ENCODE measurements around the gene SGCD. TPM values are rescaled to one million over a fixed set of nuclear protein-coding genes. Genes with fewer than 3 reads are reported as not detected.

SGCD gene
- total RNA-seq, 4 donors from 2014 or later, result 0.83 to 9.6 (median 1.9) TPM

- no peaks in the 10 kb centered on the region for H3K27me3 ChIP-seq
- no peak overlapping the region for H3K27ac ChIP-seq
- H3K9me3 ChIP-seq, result no peaks in the 10 kb centered on the region
- no peak for DNase-seq
- TF ChIP-seq POLR2A (IDR thresholded peaks at IDR 0.05), result no peak
- TF ChIP-seq, protein P1, sequence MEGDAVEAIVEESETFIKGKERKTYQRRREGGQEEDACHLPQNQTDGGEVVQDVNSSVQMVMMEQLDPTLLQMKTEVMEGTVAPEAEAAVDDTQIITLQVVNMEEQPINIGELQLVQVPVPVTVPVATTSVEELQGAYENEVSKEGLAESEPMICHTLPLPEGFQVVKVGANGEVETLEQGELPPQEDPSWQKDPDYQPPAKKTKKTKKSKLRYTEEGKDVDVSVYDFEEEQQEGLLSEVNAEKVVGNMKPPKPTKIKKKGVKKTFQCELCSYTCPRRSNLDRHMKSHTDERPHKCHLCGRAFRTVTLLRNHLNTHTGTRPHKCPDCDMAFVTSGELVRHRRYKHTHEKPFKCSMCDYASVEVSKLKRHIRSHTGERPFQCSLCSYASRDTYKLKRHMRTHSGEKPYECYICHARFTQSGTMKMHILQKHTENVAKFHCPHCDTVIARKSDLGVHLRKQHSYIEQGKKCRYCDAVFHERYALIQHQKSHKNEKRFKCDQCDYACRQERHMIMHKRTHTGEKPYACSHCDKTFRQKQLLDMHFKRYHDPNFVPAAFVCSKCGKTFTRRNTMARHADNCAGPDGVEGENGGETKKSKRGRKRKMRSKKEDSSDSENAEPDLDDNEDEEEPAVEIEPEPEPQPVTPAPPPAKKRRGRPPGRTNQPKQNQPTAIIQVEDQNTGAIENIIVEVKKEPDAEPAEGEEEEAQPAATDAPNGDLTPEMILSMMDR (IDR thresholded peaks at IDR 0.05), result no peak
- H3K36me3 ChIP-seq, result no peaks in the 10 kb centered on the region
- H3K4me1 ChIP-seq, result no peaks in the 10 kb centered on the region
- no peak overlapping the region for H3K4me3 ChIP-seq
These were observed 124.5 kb downstream of the SGCD start for GRCh38 chr5:156451505-156451904.

GRCh38 chr5:156456857-156457256, 129.9 kb downstream of the SGCD start:
- Histone ChIP-seq H3K9me3 (no peaks in the 10 kb centered on the region), H3K4me1 (no peaks in the 10 kb centered on the region), H3K4me3 (no peak overlapping the region), H3K36me3 (no peaks in the 10 kb centered on the region), H3K27me3 (no peaks in the 10 kb centered on the region), H3K27ac (no peak overlapping the region)
- DNase-seq, result no peak
- TF ChIP-seq POLR2A (IDR thresholded peaks at IDR 0.05), result no peak
- TF ChIP-seq, protein P1 (IDR thresholded peaks at IDR 0.05), result no peak

DNA sequence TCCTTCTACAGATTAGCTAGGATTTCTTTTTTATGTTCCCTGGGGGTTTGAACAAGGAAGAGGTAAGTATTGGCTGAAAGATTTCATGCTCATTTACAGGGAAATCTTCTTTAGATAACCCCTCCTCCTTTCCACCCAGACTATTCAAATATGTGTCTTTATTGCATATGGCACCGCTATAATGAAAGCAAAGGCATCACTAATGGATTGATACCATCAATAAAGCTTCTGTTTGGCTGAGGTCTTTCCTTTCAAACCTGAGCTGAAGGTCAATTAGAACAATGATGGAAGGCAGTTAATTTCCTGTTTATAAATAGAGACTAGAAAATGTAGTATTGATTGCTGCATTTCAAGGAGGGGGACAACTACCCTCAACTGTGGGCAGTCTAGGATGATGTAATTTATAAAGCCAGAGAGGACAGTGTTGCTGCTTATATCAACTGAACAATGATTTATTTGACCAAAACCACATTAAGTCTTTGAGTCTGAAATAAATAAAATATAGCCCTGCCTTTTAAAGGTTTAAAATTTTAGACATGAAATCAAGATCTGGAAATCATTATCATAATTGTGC, 132.9 kb downstream of the SGCD start:
- no peak overlapping the region for H3K4me3 ChIP-seq
- H3K36me3 ChIP-seq, result no peaks in the 10 kb centered on the region
- no peak overlapping the region for H3K27ac ChIP-seq
- H3K4me1 ChIP-seq, result no peaks in the 10 kb centered on the region
- no peak for TF ChIP-seq POLR2A (IDR thresholded peaks at IDR 0.05)
- TF ChIP-seq, protein P1 (IDR thresholded peaks at IDR 0.05), result no peak
- no peaks in the 10 kb centered on the region for H3K9me3 ChIP-seq
- DNase-seq, result no peak
- H3K27me3 ChIP-seq, result no peaks in the 10 kb centered on the region

DNA sequence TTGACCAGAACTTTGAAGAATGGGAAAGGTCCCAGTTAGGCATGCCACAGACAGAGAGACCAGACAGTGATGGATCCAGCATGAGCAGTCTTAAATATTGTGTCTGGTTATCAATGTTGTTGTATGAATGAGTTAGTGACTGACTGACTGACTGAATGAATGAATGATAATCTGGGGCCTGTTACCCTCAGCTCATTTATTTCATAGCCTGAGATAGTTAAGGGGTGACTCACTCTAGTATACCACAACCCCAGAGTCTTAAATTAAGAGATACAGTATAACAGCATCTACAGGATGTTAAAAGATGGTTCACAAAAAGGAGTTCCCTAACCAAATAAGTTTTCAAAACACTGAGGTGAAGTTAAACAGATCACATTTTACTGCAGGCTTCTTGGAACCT, 133.5 kb downstream of the SGCD start:
- DNase-seq, result no peak
- Histone ChIP-seq H3K27me3 (no peaks in the 10 kb centered on the region), H3K9me3 (no peaks in the 10 kb centered on the region), H3K36me3 (no peaks in the 10 kb centered on the region), H3K4me3 (no peak overlapping the region), H3K27ac (no peak overlapping the region), H3K4me1 (no peaks in the 10 kb centered on the region)
- TF ChIP-seq, protein P1 (IDR thresholded peaks at IDR 0.05), result no peak
- no peak for TF ChIP-seq POLR2A (IDR thresholded peaks at IDR 0.05)

DNA sequence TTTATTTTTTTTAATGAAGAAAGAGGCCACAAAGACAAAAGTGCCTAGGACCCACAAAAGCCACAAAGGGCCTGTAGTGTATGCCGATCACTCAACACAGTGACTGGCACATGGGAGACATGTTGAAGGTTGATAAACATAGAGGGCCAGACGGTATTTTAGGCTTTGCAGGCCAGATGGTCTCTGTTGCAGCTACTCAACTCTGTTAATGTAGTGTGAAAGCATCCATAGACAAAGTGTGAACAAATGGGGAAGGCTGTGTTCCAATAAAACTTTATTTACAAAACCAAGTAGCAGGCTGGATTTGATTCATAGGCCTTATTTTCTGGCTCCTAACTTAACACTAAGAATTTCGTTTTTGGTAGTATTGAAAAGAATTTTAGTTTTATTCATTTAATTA, 139.9 kb downstream of the SGCD start:
- Histone ChIP-seq H3K4me3 (no peak overlapping the region), H3K27me3 (no peaks in the 10 kb centered on the region), H3K4me1 (no peaks in the 10 kb centered on the region), H3K36me3 (no peaks in the 10 kb centered on the region), H3K9me3 (no peaks in the 10 kb centered on the region), H3K27ac (no peak overlapping the region)
- no peak for DNase-seq
- TF ChIP-seq, protein P1 (IDR thresholded peaks at IDR 0.05), result no peak
- no peak for TF ChIP-seq POLR2A (IDR thresholded peaks at IDR 0.05)

GRCh38 chr5:156469636-156470035, 142.7 kb downstream of the SGCD start:
- Histone ChIP-seq H3K9me3 (no peaks in the 10 kb centered on the region), H3K4me3 (no peak overlapping the region), H3K27me3 (no peaks in the 10 kb centered on the region), H3K4me1 (no peaks in the 10 kb centered on the region), H3K27ac (no peak overlapping the region), H3K36me3 (no peaks in the 10 kb centered on the region)
- TF ChIP-seq, protein P1 (IDR thresholded peaks at IDR 0.05), result no peak
- TF ChIP-seq POLR2A (IDR thresholded peaks at IDR 0.05), result no peak
- DNase-seq, result no peak
